Activated CD4-positive, alpha-beta T cell treated with anti-CD3 and anti-CD28 coated beads, Interleukin-2, amount 50 U/mL, for 1 hour (primary cell): ENCODE measurements around the gene CD99.
"Not testable (repeated sequence)": the region's sequence is repeated elsewhere in the genome, so short reads cannot be mapped to it uniquely, and the experiment has no call there.

Experiments used
- DNase-seq: peaks from one replicate; pipeline ENCODE4 v3.0.0-alpha.2; 2020

Gene CD99

DNA sequence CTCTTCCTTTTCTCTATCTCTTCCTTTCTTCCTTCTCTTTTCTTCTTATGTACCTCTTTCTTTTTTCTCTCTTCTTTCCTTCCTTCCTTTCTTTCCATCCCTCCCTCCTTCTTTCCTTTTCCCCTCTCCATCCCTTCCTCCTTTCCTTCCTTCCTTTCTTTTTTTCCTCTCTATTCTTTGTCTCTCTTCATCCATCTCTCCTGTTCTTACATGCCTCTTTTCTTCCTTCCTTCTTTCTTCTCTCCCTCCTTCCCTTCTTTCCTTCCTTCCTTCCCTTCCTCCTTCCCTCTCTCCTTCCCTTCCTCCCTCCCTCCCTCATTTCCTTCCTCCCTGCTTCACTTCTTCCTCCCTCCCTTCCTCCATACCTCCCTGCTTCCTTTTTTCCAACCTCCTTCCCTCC lies 41.6 kb downstream of the CD99 start:
- no peak for DNase-seq

DNA sequence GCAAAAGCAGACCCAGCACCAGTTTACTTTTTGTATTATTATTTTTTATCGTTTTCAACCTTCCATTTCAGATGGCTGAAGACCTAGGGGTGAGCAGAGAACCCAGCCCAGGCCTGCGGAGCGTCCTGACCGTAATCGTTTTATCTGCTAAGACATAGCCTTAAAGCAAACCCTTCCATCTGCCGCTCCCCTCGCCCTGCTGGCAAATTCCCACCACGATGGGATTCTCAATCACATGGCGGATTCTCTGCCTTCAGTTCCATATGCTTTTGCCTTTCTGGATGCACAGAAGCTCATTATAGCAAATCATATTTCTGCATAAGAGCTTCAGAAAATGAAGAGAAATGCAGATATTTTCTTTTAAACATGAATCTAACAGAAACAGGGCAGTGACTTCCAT lies 42.2 kb downstream of the CD99 start:
- DNase-seq: no peak

DNA sequence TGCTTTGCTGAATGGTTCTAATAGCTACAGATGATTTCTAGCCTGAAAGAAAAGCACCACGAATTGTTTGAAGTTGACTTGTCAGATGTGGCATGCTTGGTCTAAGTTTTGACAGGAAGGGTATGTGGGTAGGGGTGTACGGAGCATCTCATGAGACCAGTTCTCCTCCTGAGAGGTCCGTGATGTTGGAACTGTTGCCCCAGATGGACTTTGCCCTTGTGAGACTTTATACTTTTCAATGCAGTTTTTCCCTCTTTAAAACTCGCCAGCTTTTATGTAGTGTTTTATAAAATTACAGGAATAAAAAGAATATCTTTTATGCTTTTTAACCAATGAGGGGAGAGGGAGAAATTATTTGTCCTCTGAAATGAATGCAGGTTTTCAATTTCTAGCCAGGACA lies 44.2 kb downstream of the CD99 start:
- DNase-seq: no peak

DNA sequence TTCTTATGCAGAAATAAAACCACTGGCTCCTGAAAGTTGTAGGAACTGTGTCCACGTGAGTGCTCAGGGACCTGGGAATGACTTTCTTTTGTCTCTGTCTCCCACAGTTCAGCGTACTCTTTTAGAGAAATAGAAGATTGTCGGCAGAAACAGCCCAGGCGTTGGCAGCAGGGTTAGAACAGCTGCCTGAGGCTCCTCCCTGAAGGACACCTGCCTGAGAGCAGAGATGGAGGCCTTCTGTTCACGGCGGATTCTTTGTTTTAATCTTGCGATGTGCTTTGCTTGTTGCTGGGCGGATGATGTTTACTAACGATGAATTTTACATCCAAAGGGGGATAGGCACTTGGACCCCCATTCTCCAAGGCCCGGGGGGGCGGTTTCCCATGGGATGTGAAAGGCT lies 49.6 kb downstream of the CD99 start:
- DNase-seq: no peak

DNA sequence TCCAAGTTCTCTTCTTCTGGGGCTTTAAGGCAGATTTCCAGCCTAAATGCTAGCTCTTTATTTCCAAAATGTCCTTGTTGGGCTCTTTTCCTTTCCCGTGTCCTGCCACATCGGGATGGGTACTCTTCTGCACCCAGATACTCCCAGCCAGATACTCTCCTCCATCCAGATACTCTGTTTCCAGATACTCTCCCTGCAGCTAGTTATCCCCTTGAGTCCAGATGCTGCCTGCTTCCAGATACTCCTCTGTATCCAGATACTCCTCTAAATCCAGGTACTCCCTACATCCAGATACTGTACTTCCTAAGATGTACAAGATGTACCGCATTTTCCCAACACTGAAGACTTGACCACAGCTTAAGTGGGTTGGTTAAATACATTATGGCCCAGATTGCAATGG lies 50.3 kb downstream of the CD99 start:
- no peak for DNase-seq

DNA sequence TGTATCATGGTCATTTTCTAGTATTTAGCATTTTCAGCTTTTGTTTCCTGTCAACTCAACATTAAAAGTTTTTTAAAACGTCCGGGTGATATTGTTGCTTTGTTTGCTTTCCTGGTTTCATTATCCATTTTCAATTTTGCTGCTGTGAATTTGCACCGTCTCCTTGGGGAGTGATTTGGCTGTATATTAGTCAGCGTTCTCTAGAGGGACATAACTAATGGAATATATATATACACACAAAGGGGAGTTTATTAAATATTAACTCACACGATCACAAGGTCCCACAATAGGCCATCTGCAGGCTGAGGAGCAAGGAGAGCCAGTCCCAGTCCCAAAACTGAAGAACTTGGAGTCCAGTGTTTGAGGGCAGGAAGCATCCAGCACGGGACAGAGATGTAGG lies 55.2 kb downstream of the CD99 start:
- not testable (repeated sequence) for DNase-seq

DNA sequence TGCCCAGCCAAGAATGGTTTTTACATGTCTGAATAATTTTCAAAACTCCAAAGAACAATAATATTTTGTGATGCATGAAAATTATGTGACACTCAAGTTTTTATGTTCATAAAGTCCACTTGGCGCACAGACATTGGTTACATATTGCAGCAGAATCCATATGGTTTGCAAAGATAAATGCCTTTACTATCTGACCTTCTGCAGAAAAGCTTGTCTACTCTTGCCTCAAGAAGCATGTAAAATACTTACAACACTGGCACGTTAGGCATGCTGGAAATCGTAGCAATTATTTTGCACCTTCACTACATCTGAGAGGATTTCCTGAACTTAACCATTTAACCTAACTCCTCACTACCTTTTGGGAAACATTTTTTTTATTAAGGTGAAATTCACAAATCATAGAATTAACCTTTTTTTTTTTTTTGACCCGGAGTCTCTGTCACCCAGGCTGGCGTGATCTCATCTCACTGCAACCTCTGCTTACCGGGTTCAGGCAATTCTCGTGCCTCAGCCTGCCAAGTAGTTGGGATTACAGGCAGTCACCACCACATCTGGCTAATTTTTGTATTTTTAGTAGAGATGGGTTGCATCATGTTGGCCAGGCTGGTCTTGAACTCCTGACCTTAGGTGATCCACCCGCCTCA lies 57.2 kb downstream of the CD99 start:
- DNase-seq: no peak

DNA sequence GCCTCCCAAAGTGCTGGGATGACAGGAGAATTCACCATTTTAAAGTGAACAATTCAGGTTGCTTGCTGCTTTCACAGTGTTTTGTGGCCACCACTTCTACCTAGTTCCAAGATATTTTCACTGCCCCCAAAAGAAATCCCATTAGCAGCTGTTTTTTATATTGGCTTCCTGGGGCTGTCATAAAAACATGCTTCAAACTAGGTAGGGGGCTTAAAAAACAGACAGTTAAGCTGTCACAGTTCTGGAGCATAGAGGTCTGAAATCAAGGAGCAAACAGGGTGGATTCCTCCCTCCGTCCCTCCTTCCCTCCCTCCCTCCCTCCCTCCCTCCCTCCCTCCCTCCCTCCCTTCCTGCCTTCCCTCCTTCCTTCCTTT lies 57.7 kb downstream of the CD99 start:
- DNase-seq: no peak

DNA sequence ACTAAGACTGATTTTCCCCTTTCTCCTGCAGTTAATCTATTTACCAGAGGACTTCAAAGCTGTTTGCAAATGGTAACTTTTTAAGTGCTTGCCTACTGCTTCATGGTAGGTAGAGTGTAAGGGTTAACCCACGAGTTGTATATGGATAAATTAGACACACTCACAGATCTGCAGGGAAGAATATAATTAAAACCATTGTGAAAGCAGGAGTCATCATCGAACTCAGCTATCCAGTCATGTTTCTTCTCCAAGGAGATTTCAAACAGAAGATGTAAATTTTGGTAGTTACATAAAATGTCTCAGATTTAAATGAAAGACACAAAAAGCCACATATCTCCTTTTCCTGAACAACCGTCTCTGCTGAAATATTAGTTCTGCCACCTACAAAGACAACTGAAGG lies 60.2 kb downstream of the CD99 start:
- DNase-seq: no peak

DNA sequence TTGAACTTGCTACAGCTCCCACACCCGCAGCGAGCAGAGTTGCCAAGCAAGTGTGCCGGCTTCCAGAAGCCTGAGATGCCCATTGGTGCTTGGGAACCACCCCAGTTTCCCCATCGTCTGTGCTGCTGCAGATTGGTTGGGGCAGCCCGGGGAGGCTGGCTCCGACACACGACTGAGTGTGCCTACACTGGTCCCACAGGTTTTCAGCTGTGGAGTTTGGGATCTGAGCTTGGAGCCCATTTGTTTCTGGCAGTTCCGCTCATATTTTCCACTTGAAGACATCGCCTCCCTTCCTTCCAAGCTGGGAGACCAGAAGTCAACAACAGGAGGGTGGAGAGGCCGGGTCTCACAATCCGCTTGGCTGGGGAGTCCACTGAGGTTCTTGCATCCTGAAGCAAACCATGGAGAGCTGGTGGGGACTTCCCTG lies 60.8 kb downstream of the CD99 start, which contains the start of gene XG:
TSS of gene XG (plus strand) at position 167 of the 427 bp plus-strand sequence. CDS start at position 402, 235 bp downstream.
- not testable (repeated sequence) for DNase-seq

DNA sequence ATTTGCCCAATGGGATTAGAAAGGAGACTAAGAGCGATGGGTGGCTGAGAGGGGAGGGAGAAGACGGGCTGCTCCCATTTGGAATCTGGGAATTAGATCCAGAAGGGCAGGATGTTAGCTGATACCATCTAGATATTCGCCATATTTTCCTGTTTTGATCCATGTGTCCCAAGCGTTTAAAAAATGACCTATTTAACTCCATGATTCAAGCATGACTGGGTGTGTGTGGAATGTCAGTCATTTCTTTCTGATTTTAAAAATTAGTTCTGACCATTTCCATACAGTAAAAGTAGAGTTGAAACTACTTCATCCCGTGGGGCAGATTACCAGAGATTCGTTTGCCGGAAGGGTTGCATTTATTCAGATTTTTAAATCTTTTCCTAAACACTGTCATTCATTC lies 61.3 kb downstream of the CD99 start:
- DNase-seq: not testable (repeated sequence)

DNA sequence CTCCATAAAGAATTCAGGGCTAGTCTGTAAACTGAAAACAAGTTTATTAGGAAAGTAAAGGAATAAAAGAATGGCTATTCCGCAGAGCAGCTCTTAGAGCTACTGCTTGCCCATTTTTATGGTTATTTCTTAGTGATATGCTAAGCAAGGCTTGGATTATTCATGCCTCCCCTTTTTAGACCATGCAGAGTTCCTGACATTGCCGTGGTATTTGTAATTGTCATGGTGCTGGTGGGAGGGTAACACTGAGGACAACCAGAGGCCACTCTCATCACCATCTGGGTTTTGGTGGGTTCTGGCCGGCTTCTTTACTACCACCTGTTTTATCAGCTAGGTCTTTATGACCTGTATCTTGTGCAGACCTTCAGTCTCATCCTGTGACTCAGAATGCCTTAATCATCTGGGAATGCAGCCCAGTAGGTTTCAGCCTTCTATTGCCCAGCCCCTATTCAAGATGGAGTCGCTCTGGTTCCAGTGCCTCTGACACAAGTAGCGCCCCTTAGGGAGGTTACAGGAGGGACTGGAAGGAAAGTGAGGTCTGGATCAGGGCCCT lies 64.1 kb downstream of the CD99 start:
- not testable (repeated sequence) for DNase-seq

DNA sequence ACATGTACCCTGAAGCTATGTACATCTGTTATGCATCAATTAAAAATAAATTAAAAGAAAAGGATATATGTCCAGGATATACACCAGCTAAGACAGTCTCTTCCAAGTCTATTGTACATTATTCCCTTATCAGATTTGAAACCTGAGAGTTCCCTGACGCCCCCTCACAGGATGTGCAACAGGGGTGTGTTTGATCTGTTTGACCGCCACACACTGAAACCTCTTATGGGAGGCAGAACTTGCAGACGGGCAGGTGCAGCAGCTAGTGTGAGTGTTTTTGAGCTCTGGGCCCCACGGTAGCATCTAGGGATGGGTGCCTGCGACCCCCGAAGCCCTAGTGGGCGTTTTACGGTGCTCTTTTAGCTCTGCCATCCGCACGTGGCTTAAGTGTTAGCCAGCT lies 65.5 kb downstream of the CD99 start:
- DNase-seq: no peak

DNA sequence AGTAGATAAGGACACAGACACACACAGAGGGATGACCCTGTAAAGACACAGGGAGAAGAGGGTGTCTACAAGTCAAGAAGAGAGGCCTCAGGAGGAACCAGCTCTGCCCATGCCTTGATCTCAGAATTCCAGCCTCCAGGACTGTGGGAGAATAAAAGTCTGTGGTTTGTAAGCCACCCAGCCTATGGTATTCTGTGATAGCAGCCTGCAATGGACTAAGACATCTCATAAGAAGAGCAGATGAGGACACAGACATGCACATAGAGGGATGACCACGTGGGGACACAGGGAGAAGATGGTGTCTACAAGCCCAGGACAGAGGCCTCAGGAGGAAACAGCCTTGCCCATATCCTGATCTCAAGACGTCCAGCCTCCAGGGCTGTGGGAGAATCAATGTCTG lies 70.2 kb downstream of the CD99 start:
- DNase-seq: no peak

DNA sequence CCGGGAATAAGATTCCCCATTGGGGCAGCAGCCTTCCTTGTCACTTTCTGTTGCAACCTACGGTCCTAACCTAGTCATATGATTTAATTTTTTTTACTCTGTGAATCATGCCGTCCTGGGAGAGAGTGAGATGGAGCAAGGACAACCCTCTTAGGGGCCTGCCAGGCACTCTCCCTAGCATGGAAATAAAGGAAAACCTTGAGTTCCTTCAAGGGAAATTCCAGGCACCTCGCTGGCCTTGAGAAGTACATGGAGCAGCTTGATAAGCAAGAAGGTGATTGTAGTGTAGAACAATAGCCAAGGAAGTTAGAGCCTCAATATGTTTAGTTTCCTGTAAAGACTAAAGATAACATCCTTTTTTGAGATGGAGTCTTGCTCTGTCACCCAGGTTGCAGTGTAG lies 71.6 kb downstream of the CD99 start:
- not testable (repeated sequence) for DNase-seq

DNA sequence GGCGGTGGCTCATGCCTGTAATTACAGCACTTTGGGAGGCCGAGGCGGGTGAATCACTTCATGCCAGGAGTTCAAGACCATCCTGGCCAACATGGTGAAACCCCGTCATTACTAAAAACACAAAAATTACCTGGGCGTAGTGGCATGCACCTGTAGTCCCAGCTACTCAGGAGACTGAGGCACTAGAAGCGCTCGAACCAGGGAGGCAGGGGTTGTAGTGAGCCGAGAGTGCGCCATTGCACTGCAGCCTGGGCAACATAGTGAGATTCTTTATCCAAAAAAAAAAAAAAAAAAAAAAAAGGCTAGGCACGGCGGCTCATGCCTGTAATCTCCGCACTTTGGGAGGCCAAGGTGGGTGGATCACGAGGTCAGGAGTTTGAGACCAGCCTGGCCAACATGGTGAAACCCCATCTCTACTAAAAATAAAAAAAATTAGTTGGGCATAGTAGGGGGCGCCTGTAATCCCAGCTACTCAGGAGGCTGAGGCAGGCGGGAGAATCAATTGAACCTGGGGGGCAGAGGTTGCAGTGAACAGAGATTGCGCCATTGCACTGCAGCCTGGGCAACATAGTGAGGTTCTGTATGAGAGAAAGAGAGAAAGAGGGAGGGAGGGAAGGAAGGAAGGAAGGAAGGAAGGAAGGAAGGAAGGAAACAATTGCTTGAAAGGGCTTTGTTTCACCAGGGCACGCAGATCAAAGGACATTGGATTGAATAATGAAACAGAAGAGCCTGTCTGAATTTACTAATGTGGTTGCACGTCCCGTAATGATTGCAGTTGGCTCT lies 73.9 kb downstream of the CD99 start:
- DNase-seq: not testable (repeated sequence)

DNA sequence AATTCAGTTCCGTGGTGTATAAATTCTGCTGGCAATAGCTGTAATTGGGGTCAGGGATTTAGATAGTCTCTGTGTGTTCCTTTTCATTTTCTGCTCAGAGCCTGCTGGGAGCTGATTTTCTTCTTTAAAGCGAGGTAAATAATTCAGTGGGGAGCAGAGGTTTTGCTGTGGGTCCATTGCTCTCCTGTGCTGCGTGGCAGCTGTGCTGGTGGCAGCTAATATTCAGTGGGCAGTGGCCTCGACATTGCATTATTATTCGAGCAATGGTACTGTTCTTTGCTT lies 74.4 kb downstream of the CD99 start:
- no peak for DNase-seq

DNA sequence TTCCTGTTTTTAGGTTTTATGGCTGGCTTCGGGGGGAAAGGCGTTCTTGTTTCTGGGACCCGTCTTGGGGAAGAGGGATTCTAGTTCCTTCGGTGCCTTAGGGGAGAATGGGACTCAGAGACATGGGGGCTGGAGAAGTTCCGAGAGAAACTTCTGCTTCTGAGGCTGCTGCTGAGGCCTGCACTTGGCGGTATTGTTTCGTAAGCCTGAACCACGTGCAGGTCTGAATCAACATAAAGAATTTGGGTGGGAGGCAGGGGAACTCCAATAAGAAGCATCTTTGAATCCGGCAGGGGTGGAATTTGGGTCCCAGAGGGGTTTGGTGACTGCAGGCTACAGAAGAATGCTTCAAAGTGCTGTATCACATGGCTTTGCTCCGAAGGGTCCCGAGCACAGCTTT lies 75.8 kb downstream of the CD99 start:
- no peak for DNase-seq

DNA sequence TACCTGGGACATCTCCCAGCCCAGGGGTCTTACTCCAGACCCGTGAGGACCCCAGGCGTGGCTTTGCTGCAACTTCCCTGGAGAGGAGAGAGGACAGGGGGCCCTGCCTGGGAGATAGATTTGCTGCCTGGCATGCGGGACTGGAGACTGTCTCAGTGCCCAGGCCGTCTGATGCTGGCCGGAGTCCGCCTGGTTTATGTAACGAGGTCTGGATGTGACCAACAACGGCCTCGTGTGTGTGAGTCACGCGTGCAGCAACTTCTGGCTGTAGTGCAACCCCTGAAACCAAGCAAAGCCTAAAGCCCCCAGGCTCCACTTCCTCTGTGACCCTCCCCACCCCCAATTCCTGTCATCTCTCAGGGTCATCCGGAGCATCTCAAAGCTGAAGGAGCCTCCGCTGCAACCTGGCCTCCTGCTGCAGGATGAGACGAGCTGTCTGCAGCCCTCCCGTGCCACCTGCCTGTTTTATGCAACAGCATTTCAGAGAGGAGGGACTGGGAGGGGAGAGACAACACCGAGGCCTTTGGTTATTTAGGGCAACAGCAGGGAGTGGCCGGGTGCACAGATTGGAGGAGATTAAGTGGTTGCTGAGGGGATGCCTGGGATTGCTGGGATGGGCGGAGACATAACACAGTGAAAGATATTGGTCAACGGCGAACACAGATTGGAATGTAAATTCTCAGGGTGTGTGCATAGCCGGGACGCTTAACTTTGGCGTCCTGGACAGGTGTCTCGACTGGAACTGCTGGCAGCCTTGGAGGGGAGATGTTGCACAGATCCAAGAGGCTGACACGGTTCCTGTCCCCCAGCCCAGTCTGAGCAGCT lies 76.7 kb downstream of the CD99 start:
- no peak for DNase-seq

DNA sequence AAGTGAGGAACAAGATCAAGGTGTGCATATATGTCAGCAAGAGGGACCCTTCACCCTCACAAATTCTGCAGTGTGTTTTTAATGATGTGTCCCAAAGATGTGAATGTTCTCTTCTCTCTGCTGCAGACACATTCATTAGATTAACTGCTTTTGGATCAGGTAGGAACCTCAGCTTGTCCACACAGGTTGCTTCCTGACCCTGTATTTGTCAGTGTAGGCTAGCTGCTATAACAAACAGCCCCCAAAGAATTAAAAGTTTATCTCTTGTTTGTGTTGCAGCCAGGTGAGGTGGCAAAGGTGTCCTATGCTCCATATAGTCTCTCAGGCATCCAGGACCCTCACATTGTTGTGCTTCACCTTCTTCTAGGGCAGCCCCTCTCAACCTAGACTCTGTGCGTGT lies 78.5 kb downstream of the CD99 start:
- DNase-seq: no peak

DNA sequence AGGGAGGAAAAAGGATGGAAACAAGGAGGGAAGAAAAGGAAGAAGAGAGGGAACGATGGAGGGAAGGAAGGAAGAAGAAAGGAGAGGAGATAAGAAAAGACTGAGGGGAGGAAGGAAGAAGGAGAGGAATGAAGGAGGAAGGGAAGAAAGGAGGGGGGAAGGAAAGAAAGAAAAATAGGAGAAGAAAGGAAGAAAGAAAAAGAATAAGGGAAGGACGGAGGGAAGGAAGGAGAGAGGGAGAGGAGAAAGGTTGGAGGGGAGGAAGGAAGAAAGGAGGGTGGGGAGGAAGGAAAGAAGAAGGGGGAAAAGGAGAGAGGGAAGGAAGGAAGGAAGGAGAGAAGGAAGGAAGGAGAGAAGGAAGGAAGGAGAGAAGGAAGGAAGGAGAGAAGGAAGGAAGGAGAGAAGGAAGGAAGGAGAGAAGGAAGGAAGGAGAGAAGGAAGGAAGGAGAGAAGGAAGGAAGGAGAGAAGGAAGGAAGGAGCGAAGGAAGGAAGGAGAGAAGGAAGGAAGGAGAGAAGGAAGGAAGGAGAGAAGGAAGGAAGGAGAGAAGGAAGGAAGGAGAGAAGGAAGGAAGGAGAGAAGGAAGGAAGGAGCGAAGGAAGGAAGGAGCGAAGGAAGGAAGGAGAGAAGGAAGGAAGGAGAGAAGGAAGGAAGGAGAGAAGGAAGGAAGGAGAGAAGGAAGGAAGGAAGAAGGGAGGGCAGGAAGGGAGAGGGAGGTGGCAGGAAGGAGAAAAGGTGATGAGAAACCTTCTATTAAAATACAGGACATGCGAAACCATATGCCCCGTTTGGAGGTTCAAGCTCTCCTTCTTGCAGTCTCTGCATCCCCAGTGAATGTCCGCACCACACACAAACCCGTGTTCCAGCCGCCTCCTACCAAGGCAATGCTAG lies 82.3 kb downstream of the CD99 start:
- DNase-seq: not testable (repeated sequence)

DNA sequence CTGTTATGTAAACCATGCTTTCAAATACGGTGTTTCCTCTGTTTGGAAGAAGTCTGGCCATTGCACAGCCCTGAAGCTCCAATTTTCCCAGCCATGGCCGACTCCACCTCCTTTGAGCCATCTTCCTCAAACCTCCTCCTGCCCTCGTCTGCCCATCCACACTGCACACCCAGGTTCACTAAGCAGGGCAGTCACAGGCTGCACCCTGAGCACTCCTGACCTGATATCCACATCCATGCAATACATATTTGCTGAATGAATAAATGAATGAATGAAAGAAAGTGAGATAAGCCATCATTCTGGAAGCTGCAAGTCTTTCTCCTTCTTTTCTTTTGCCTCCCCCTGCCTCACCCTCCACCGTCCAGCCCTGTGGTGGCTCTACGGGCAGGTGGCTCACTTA lies 83.0 kb downstream of the CD99 start:
- DNase-seq: no peak

DNA sequence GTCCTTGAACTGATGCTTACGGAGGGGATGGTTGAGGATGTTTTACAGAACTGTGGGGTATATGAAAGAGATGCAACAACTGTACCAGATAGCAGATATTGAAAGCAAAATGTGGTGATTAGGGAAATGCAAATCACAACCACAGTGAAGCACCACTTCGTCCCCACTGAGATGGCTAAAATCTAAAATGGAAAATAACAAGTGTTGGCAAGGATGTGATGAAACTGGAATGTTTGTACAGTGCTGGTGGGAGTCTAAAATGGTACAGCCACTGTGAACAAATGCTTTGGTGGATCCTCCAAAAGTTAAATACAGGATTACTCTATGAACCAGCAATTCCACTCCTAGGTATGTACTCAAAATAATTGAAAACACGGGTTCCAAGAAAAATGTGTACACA lies 83.7 kb downstream of the CD99 start:
- DNase-seq: no peak
